Fibroblast of lung (primary cell): ENCODE data around the gene ANTXRL. TPM values are rescaled to one million over a fixed set of nuclear protein-coding genes. Genes with fewer than 3 reads are reported as not detected.
"Not testable (repeated sequence)": the region's sequence is repeated elsewhere in the genome, so short reads cannot be mapped to it uniquely, and the experiment has no call there.

ENCODE experiments used
- DNase-seq, 2 donors: peaks; one replicate each; pipeline versions ENCODE4 v3.0.0 to v3.0.0-alpha.2; 2010; ENCODE audit warnings: low read depth in 2 of 2
- H2AFZ ChIP-seq: 2 replicates; pipeline ENCODE4 v1.5.1; 2012; ENCODE audit warnings: low read length, control low read depth, inconsistent platforms
- H3K27ac ChIP-seq: 2 replicates; pipeline ENCODE4 v1.5.1; 2011; ENCODE audit warnings: low read length, control low read depth; ENCODE audit not compliant: insufficient read depth
- H3K27me3 ChIP-seq: 2 replicates; pipeline ENCODE4 v1.5.1; 2011; ENCODE audit warnings: mild to moderate bottlenecking, low read length; ENCODE audit not compliant: control insufficient read depth, insufficient read depth
- H3K36me3 ChIP-seq: 2 replicates; pipeline ENCODE4 v1.5.1; 2011; ENCODE audit warnings: low read length; ENCODE audit not compliant: control insufficient read depth, insufficient read depth
- H3K4me1 ChIP-seq: 2 replicates; pipeline ENCODE4 v1.5.1; 2011; ENCODE audit warnings: low read length; ENCODE audit not compliant: control insufficient read depth, insufficient read depth; ENCODE audit errors: extremely low read depth
- H3K4me2 ChIP-seq: 2 replicates; pipeline ENCODE4 v1.5.1; 2011; ENCODE audit warnings: low read length, control low read depth; ENCODE audit not compliant: insufficient read depth; ENCODE audit errors: extremely low read depth
- H3K4me3 ChIP-seq, 4 experiments: fragments of 200-600 bp in 1 of 4; sonication (generic) in 1 of 4; replicated peaks in 1 of 4; 2 replicates each; pipeline ENCODE4 v1.5.1; 2011 to 2016; ENCODE audit warnings: low read length in 4 of 4, low read depth in 3 of 4, mild to moderate bottlenecking in 3 of 4, control low read depth in 2 of 4, inconsistent platforms in 1 of 4, mixed read lengths in 1 of 4; ENCODE audit not compliant: insufficient read depth in 1 of 4; ENCODE audit errors: control extremely low read depth in 1 of 4
- H3K79me2 ChIP-seq: 2 replicates; pipeline ENCODE4 v1.5.1; 2012; ENCODE audit warnings: mild to moderate bottlenecking, low read length, inconsistent platforms; ENCODE audit not compliant: control insufficient read depth, insufficient read depth
- H3K9ac ChIP-seq: 2 replicates; pipeline ENCODE4 v1.5.1; 2011; ENCODE audit warnings: mild to moderate bottlenecking, low read length, control low read depth; ENCODE audit not compliant: insufficient read depth
- H3K9me3 ChIP-seq: 2 replicates; pipeline ENCODE4 v1.5.1; 2012; ENCODE audit warnings: low read depth, low read length; ENCODE audit not compliant: control insufficient read depth, insufficient read depth
- H4K20me1 ChIP-seq: 2 replicates; pipeline ENCODE4 v1.5.1; 2011; ENCODE audit warnings: low read length; ENCODE audit not compliant: control insufficient read depth, insufficient read depth; ENCODE audit errors: extremely low read depth
- EZH2 ChIP-seq: IDR thresholded peaks from 2 replicates; pipeline ENCODE4 v1.5.1; 2012; ENCODE audit warnings: low read length, control low read depth, mild to moderate bottlenecking; ENCODE audit errors: missing control alignments
- polyA plus RNA-seq, 2 donors: library from polyadenylated mRNA; depleted of rRNA in 1 of 2; stranded (reverse) in 1 of 2; unstranded in 1 of 2; fragments of >200 nt; gene quantifications; 2 replicates each; pipeline ENCODE4 v1.2.1, GENCODE V29; 2011 to 2012; ENCODE audit warnings: missing spikeins in 1 of 2
- total RNA-seq: library from RNA; depleted of rRNA; stranded (reverse); fragments of >200 nt; gene quantifications from 2 replicates; pipeline ENCODE4 v1.2.1, GENCODE V29; 2014
- TF ChIP-seq, protein P1 (sequence below), 2 donors: IDR thresholded peaks in 1 of 2; conservative IDR thresholded peaks in 1 of 2; 1 replicate in 1 of 2; 2 replicates in 1 of 2; pipeline ENCODE4 v1.5.1; 2011 to 2012; ENCODE audit warnings: low read length in 2 of 2, control low read depth in 1 of 2, inconsistent platforms in 1 of 2, low read depth in 1 of 2, mild to moderate bottlenecking in 1 of 2

The ANTXRL gene
- total and polyA plus RNA-seq, 2 donors (not counting 1 experiment from before 2014, with no cell fraction given): not detected

DNA sequence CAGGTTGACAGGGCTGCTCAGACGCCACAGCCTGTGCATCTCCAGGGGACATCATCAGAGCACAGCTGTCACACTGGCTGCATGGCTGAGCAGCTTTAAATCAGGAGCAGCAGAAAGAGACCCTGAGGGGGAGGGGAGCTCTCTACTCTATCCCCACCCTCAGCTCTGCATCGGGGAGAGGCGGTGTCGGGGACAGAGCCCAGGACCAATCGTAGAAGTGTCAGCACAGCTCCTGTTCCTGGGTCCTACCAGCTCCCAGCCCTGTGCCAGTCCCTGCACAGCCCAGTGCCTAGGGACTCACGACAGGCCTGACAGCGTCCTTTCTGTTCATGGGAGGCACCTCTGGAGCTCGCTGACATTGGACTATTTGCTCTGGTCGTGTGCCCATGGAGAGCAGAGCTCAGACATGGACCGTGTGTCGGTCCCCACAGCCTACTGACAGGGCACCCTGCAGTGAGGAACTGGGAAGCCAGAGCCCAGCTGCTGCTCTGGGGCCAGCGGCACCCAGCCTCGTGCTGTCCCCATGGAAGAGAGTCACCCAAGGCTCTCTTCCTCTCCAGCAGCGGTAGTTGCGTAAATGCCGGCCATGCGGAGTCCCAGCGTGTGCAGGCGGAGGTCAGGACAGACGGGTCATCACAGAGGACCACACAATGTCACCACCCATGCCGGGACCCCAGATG is 20.4 kb upstream of the ANTXRL start:
- no peak for TF ChIP-seq EZH2
- H2AFZ ChIP-seq: no peak overlapping the region

DNA sequence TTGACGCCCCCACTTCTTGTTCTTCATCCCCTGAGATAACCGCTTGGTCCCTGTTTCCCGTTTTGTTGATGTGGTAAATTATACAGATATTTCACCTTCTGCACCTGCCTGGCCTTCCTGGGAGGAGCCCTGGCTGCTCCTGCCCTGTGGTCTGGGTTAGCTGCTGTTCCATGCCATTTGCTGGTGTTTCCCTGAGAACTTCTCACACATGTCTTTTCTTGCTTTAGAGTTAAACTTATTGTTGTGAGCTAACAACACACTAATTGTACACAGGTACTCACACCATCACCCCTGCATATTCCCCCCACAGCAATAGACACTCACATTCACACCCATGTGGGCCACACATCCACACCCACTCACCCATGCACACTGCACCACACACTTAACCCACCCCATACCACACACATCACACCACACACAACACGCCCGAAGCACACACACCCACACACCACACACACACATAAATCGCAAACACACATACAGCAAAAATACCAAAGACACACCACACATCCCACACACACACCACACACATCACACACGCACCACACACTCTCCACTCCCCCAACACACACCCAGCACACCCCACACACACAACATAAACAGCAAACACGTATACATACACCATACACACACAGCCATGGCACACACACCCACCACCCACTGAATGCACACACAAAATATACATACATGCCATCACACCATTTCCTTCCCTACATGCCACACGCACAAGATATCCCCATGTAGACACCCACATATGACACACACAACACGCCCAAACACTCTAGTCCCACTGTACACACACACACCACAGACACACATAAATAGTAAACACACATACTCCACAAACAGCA is 19.4 kb upstream of the ANTXRL start:
- H3K4me1 ChIP-seq: no peaks in the 10 kb centered on the region
- H3K9me3 ChIP-seq: no peaks in the 10 kb centered on the region
- no peaks in the 10 kb centered on the region for H3K36me3 ChIP-seq
- no peak overlapping the region for H3K4me3 ChIP-seq
- no peak overlapping the region for H2AFZ ChIP-seq
- no peaks in the 10 kb centered on the region for H3K27me3 ChIP-seq
- no peak overlapping the region for H3K4me2 ChIP-seq
- no peaks in the 10 kb centered on the region for H3K79me2 ChIP-seq
- no peak for DNase-seq
- no peaks in the 10 kb centered on the region for H4K20me1 ChIP-seq
- no peak for TF ChIP-seq EZH2
- TF ChIP-seq, protein P1, sequence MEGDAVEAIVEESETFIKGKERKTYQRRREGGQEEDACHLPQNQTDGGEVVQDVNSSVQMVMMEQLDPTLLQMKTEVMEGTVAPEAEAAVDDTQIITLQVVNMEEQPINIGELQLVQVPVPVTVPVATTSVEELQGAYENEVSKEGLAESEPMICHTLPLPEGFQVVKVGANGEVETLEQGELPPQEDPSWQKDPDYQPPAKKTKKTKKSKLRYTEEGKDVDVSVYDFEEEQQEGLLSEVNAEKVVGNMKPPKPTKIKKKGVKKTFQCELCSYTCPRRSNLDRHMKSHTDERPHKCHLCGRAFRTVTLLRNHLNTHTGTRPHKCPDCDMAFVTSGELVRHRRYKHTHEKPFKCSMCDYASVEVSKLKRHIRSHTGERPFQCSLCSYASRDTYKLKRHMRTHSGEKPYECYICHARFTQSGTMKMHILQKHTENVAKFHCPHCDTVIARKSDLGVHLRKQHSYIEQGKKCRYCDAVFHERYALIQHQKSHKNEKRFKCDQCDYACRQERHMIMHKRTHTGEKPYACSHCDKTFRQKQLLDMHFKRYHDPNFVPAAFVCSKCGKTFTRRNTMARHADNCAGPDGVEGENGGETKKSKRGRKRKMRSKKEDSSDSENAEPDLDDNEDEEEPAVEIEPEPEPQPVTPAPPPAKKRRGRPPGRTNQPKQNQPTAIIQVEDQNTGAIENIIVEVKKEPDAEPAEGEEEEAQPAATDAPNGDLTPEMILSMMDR (conservative IDR thresholded peaks at IDR 0.05 in 1 of 2, IDR thresholded peaks at IDR 0.05 in 1 of 2; ENCODE audit: low read depth in 1 of 2, low read length in 2 of 2): no peak
- no peak overlapping the region for H3K27ac ChIP-seq
- H3K9ac ChIP-seq: no peak overlapping the region

More for the DNA sequence above, 20.4 kb upstream of the ANTXRL start:
- no peak for DNase-seq
- Histone ChIP-seq H3K4me3 (no peak overlapping the region), H3K79me2 (no peaks in the 10 kb centered on the region), H4K20me1 (no peaks in the 10 kb centered on the region), H3K4me2 (no peak overlapping the region), H3K4me1 (no peaks in the 10 kb centered on the region), H3K9me3 (no peaks in the 10 kb centered on the region), H3K27ac (no peak overlapping the region), H3K36me3 (no peaks in the 10 kb centered on the region), H3K27me3 (no peaks in the 10 kb centered on the region), H3K9ac (no peak overlapping the region)

DNA sequence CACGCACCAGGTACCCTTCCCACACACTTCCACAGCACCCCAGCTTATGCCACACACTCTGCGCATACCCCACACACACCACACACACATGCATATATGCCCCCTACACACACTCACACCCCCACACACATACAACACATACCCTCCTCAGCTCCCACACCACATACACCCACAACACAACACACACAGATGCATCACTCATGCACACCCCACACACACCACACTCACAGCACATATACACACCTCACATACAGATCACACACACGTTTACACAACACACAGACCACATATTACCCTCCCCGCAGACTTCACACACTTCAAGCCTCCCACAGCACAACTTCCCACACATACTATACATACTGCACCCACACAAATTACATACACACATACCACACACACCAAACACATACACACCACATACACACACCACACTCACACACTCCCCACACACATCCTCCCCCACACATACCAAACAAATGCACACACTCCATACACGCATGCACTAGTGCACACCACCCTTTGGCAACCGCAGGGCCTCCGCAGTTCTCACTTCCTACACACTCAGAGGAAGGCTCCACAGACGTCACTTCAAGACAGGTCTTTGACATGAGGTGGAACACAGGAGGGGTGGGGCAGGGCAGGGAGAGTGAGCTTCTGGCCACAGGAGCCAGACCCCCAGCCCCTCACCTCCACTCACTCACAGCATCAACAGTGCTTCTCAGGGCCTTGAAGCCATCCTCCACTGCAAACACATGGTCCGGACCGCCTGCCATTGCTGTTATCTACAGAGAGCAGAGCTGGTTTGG is 18.5 kb upstream of the ANTXRL start:
- Histone ChIP-seq H3K27ac (no peak overlapping the region), H3K4me2 (no peak overlapping the region), H3K79me2 (no peaks in the 10 kb centered on the region), H3K4me1 (no peaks in the 10 kb centered on the region), H4K20me1 (no peaks in the 10 kb centered on the region), H2AFZ (no peak overlapping the region), H3K27me3 (no peaks in the 10 kb centered on the region), H3K9ac (no peak overlapping the region), H3K9me3 (no peaks in the 10 kb centered on the region), H3K36me3 (no peaks in the 10 kb centered on the region), H3K4me3 (no peak overlapping the region)
- TF ChIP-seq, protein P1 (conservative IDR thresholded peaks at IDR 0.05 in 1 of 2, IDR thresholded peaks at IDR 0.05 in 1 of 2; ENCODE audit: low read depth in 1 of 2, low read length in 2 of 2): no peak
- no peak for TF ChIP-seq EZH2
- DNase-seq: no peak

DNA sequence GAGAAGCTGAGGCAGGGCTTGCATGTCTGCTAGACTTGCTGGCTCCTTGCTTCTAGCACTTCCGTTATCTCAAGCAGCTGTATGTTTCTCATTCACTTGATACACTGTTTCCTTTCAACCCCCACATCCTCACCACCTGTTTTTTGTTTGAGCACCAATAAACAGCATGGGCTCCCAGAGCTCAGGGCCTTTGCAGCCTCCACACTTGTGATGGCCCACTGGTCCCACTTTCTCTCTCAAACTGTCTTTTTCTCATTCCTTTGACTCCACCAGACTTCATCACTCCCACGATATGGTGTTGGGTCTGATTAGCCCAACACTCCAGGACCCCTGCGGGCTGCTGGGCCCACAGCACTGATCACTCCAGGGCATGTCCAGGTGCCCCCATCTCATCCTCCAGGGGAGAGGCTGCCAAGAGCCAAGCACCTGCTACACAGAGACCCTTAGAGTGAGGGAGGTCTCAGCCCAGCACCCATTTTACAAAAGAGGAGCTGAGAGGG is 17.2 kb upstream of the ANTXRL start:
- not testable (repeated sequence) for H2AFZ ChIP-seq, H3K4me2 ChIP-seq, H3K36me3 ChIP-seq, H4K20me1 ChIP-seq, H3K4me3 ChIP-seq, H3K27ac ChIP-seq, H3K9me3 ChIP-seq, H3K4me1 ChIP-seq, H3K27me3 ChIP-seq, H3K79me2 ChIP-seq, H3K9ac ChIP-seq, DNase-seq
